Right lobe of liver (tissue), 6 donors: ENCODE measurements around the gene GRIN3A. TPM values are rescaled to one million over a fixed set of nuclear protein-coding genes. Genes with fewer than 3 reads are reported as not detected.

Experiments
- ATAC-seq, 4 donors: fragments of 200-7000 bp; cut with Tn5 transposase; one replicate each; pipeline ENCODE4 v1.9.1; 2020; ENCODE audit warnings: mild to moderate bottlenecking in 4 of 4, moderate library complexity in 4 of 4
- DNase-seq, 3 donors: peaks; one replicate each; pipeline ENCODE4 v3.0.0-alpha.2; 2020
- H3K27ac ChIP-seq, 3 donors: fragments of 200-600 bp; one replicate each; pipeline ENCODE4 v1.8.0; 2022
- H3K27me3 ChIP-seq, 2 donors: fragments of 200-600 bp; one replicate each; pipeline ENCODE4 v1.8.0; 2022
- H3K36me3 ChIP-seq, 4 donors: fragments of 200-600 bp; sonication (generic) in 1 of 4; one replicate each; pipeline versions ENCODE4 v1.5.1 to v1.8.0; 2017 to 2022; ENCODE audit warnings: control low read depth in 1 of 4
- H3K4me1 ChIP-seq, 4 donors: fragments of 200-600 bp; sonication (generic) in 1 of 4; one replicate each; pipeline versions ENCODE4 v1.5.1 to v1.8.0; 2017 to 2022; ENCODE audit warnings: control low read depth in 1 of 4
- H3K4me3 ChIP-seq, 3 donors: fragments of 200-600 bp; one replicate each; pipeline ENCODE4 v1.8.0; 2022
- H3K9me3 ChIP-seq, 4 donors: fragments of 200-600 bp; sonication (generic) in 1 of 4; one replicate each; pipeline versions ENCODE4 v1.5.1 to v1.8.0; 2017 to 2022; ENCODE audit warnings: control low read depth in 1 of 4
- CTCF ChIP-seq, 4 donors: fragments of 200-600 bp in 3 of 4; fragments of 450-650 bp in 1 of 4; IDR thresholded peaks; one replicate each; pipeline versions ENCODE4 v1.5.1 to v1.8.0; 2016 to 2022; ENCODE audit warnings: antibody characterized with exemption in 4 of 4, mild to moderate bottlenecking in 2 of 4
- POLR2A ChIP-seq: fragments of 450-650 bp; IDR thresholded peaks from one replicate; pipeline ENCODE4 v1.6.1; 2017; ENCODE audit warnings: antibody characterized with exemption, mild to moderate bottlenecking
- WGBS: methylation state at CpG from one replicate; pipeline ENCODE4 v1.1.6; 2018; ENCODE audit warnings: low coverage, low lambda C conversion rate; ENCODE audit not compliant: insufficient coverage; ENCODE audit errors: missing lambda C conversion rate; 5-methylcytosine and 5-hydroxymethylcytosine counted together
- intact Hi-C, 2 donors: fragments of 100-400 bp; cut with DNase I; formaldehyde crosslinking; loops; one replicate each; pipeline versions ENCODE4 v1.11.2 to v1.14.1; 2022
- total RNA-seq, 6 experiments: library from RNA; depleted of rRNA in 2 of 6; stranded (reverse); fragments of >200 nt in 2 of 6; fragmentation: NEBNext Ultra II Directional in 3 of 6; extraction: Animal tissue kit (Norgen Biotek cat#: 25700) in 3 of 6; gene quantifications; one replicate each; pipeline versions ENCODE4 v1.1.0 to v1.2.4, GENCODE V29; 2016 to 2023
- donor health status: DM: no; HTN: yes; CAD: no.
- donor health status: DM: no; HTN: no; CAD: no.
- donor health status: DM: no; HTN: no; CAD: no.
- donor health status: DM: no; HTN: yes; CAD: no.
- donor health status: DM: no; HTN: yes; CAD: no.

The GRIN3A gene
- total RNA-seq, 6 experiments from 2014 or later = 0.05 to 0.44 (median 0.09) TPM; not detected in 1

- ATAC-seq (peak; percentile 74 to 79 (median 76)), DNase-seq (no peak)
- H3K36me3 ChIP-seq = no peaks in the 10 kb centered on the region
- no peak overlapping the region for H3K27ac ChIP-seq
- 7% methylated on average over 10 of the region's 11 CpGs for WGBS
- H3K4me3 ChIP-seq = no peak overlapping the region
- TF ChIP-seq POLR2A = no peak
- TF ChIP-seq CTCF (IDR thresholded peaks at IDR 0.05) = peak; percentile 62 to 70 (median 68)
- H3K9me3 ChIP-seq = no peaks in the 10 kb centered on the region
- no peaks in the 10 kb centered on the region for H3K27me3 ChIP-seq
- peaks cover 0 to 24% (median 0%) of the 10 kb centered on the region in 4 donors for H3K4me1 ChIP-seq
- intact Hi-C loops = loop anchor here in 1 of 2 donors (10.0 kb wide), 1 partner anchor 123 kb away; no protein-coding TSS in a partner anchor
These were observed 136.3 kb downstream of the GRIN3A start for GRCh38 chr9:101601904-101602765.

- TF ChIP-seq CTCF (IDR thresholded peaks at IDR 0.05) (no peak), POLR2A (no peak)
- no peak for DNase-seq
- ATAC-seq = peak in 1 of 4 donors; percentile 32
- Histone ChIP-seq H3K27ac (no peak within 1 kb of the TSS), H3K27me3 (no peaks in the 10 kb centered on the region), H3K9me3 (no peaks in the 10 kb centered on the region), H3K4me3 (no peak within 1 kb of the TSS), H3K4me1 (no peaks in the 10 kb centered on the region), H3K36me3 (no peaks in the 10 kb centered on the region)
- intact Hi-C loops = no loop called here
- WGBS = 78% methylated on average over 13 of the region's 19 CpGs
These were observed 143.7 kb downstream of the GRIN3A start, which contains the start of gene PPP3R2 for GRCh38 chr9:101594796-101595195. Gene PPP3R2 (minus strand): TSS chr9:101594969. CDS start chr9:101594921, 48 bp downstream.

- ATAC-seq (no peak), DNase-seq (no peak)
- H3K27me3 ChIP-seq = no peaks in the 10 kb centered on the region
- WGBS = 94% methylated on average over 2 of the region's 2 CpGs
- no peak overlapping the region for H3K27ac ChIP-seq
- no peaks in the 10 kb centered on the region for H3K4me1 ChIP-seq
- H3K9me3 ChIP-seq = no peaks in the 10 kb centered on the region
- intact Hi-C loops = no loop called here
- no peak overlapping the region for H3K4me3 ChIP-seq
- no peaks in the 10 kb centered on the region for H3K36me3 ChIP-seq
- TF ChIP-seq POLR2A (no peak), CTCF (IDR thresholded peaks at IDR 0.05) (no peak)
These were observed 145.1 kb downstream of the GRIN3A start for GRCh38 chr9:101593345-101593744.

GRCh38 chr9:101592788-101593187, 145.7 kb downstream of the GRIN3A start:
- intact Hi-C loops = no loop called here
- Histone ChIP-seq H3K4me1 (no peaks in the 10 kb centered on the region), H3K36me3 (no peaks in the 10 kb centered on the region), H3K9me3 (no peaks in the 10 kb centered on the region), H3K27ac (no peak overlapping the region), H3K4me3 (no peak overlapping the region), H3K27me3 (no peaks in the 10 kb centered on the region)
- no peak for DNase-seq
- no peak for ATAC-seq
- TF ChIP-seq POLR2A (no peak), CTCF (IDR thresholded peaks at IDR 0.05) (no peak)
